Astrocyte (in vitro differentiated cells and primary cell): Measurements from ENCODE around the gene SLC16A10. TPM values are rescaled to one million over a fixed set of nuclear protein-coding genes. Genes with fewer than 3 reads are reported as not detected.

Source experiments
- DNase-seq: peaks from one replicate; pipeline ENCODE4 v3.0.0-alpha.2; 2010; ENCODE audit warnings: low read depth
- FAIRE-seq: peaks from 2 replicates; lab custom pipeline; 2011; peaks lifted over from hg19 to GRCh38; lab: Jason Lieb, UNC
- H2AFZ ChIP-seq: 2 replicates; pipeline ENCODE4 v1.6.0; 2012; ENCODE audit warnings: low read depth, low read length, inconsistent platforms
- H3K27ac ChIP-seq: 2 replicates; pipeline ENCODE4 v1.5.1; 2011; ENCODE audit warnings: low read depth, low read length, inconsistent platforms
- H3K27me3 ChIP-seq: 2 replicates; pipeline ENCODE4 v1.6.0; 2011; ENCODE audit warnings: low read length, inconsistent platforms; ENCODE audit not compliant: insufficient read depth
- H3K36me3 ChIP-seq: 2 replicates; pipeline ENCODE4 v1.5.1; 2011; ENCODE audit warnings: low read length, inconsistent platforms; ENCODE audit not compliant: insufficient read depth
- H3K4me1 ChIP-seq: 2 replicates; pipeline ENCODE4 v1.5.1; 2011; ENCODE audit warnings: low read length, inconsistent platforms; ENCODE audit not compliant: insufficient read depth
- H3K4me2 ChIP-seq: 2 replicates; pipeline ENCODE4 v1.6.0; 2012; ENCODE audit warnings: low read length, inconsistent platforms
- H3K4me3 ChIP-seq: 2 replicates; pipeline ENCODE4 v1.5.1; 2011; ENCODE audit warnings: low read depth, mild to moderate bottlenecking, low read length, inconsistent platforms; ENCODE audit not compliant: insufficient read depth
- H3K79me2 ChIP-seq: 2 replicates; pipeline ENCODE4 v1.6.0; 2012; ENCODE audit warnings: mild to moderate bottlenecking, low read length, inconsistent platforms; ENCODE audit not compliant: insufficient read depth
- H3K9ac ChIP-seq: 2 replicates; pipeline ENCODE4 v1.6.0; 2012; ENCODE audit warnings: mild to moderate bottlenecking, low read length, inconsistent platforms
- H3K9me3 ChIP-seq: 2 replicates; pipeline ENCODE4 v1.5.1; 2012; ENCODE audit warnings: low read depth, mild to moderate bottlenecking, low read length, inconsistent platforms; ENCODE audit not compliant: insufficient read depth
- H4K20me1 ChIP-seq: 2 replicates; pipeline ENCODE4 v1.6.0; 2012; ENCODE audit warnings: low read length, inconsistent platforms; ENCODE audit not compliant: insufficient read depth
- H3K27ac Mint-ChIP-seq: one replicate; pipeline ENCODE4 v1.8.0; 2021; ENCODE audit warnings: mild to moderate bottlenecking, mixed read lengths; ENCODE audit not compliant: unreplicated experiment
- H3K27me3 Mint-ChIP-seq: one replicate; pipeline ENCODE4 v1.8.0; 2021; ENCODE audit warnings: low read depth, mixed read lengths; ENCODE audit not compliant: unreplicated experiment
- H3K36me3 Mint-ChIP-seq: one replicate; pipeline ENCODE4 v1.8.0; 2021; ENCODE audit warnings: low read depth, mixed read lengths; ENCODE audit not compliant: unreplicated experiment
- H3K4me1 Mint-ChIP-seq: one replicate; pipeline ENCODE4 v1.8.0; 2021; ENCODE audit warnings: low read depth, mixed read lengths; ENCODE audit not compliant: unreplicated experiment
- H3K4me3 Mint-ChIP-seq: one replicate; pipeline ENCODE4 v1.8.0; 2021; ENCODE audit warnings: mild to moderate bottlenecking, moderate library complexity, mixed read lengths; ENCODE audit not compliant: unreplicated experiment
- H3K9me3 Mint-ChIP-seq: one replicate; pipeline ENCODE4 v1.8.0; 2021; ENCODE audit warnings: mild to moderate bottlenecking, mixed read lengths; ENCODE audit not compliant: unreplicated experiment
- CTCF ChIP-seq: IDR thresholded peaks from 2 replicates; pipeline ENCODE4 v1.5.1; 2011; ENCODE audit warnings: low read depth, mild to moderate bottlenecking, inconsistent platforms, low read length, moderate library complexity; ENCODE audit not compliant: insufficient read depth
- EZH2 ChIP-seq: IDR thresholded peaks from 2 replicates; pipeline ENCODE4 v1.6.1; 2012; ENCODE audit warnings: mild to moderate bottlenecking, low read length, inconsistent platforms; ENCODE audit not compliant: insufficient read depth
- total RNA-seq: library from RNA; stranded (reverse); gene quantifications from 2 replicates; pipeline ENCODE4 v1.2.1, GENCODE V29; 2021

The SLC16A10 gene
- total RNA-seq, 1 donor from 2014 or later: 0.18 TPM

DNA sequence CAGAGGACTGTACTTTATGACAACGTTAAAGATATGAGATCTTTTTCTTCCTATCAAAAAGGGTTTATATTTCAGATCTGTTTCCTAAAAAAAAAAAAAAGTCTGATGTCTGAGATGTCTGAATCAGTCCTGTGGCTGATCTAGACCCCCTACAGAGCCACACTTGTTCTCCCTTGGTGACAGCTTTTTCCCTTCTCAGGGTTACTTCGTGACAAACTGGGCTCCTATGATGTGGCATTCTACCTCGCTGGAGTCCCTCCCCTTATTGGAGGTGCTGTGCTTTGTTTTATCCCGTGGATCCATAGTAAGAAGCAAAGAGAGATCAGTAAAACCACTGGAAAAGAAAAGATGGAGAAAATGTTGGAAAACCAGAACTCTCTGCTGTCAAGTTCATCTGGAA lies 134.5 kb downstream of the SLC16A10 start:
- no peaks in the 10 kb centered on the region for H3K27me3 ChIP-seq
- Mint-ChIP-seq H3K27me3 (no peaks in the 10 kb centered on the region), H3K9me3 (no peaks in the 10 kb centered on the region), H3K27ac (no peak overlapping the region), H3K36me3 (no peaks in the 10 kb centered on the region), H3K4me1 (peaks cover 2% of the 10 kb centered on the region), H3K4me3 (no peak overlapping the region)
- TF ChIP-seq CTCF (no peak), EZH2 (no peak)
- no peaks in the 10 kb centered on the region for H3K79me2 ChIP-seq
- no peaks in the 10 kb centered on the region for H4K20me1 ChIP-seq
- no peaks in the 10 kb centered on the region for H3K36me3 ChIP-seq
- no peak overlapping the region for H2AFZ ChIP-seq
- DNase-seq (no peak), FAIRE-seq (no peak)
- H3K4me2 ChIP-seq: no peak overlapping the region
- no peaks in the 10 kb centered on the region for H3K9me3 ChIP-seq
- H3K27ac ChIP-seq: no peak overlapping the region
- no peaks in the 10 kb centered on the region for H3K4me1 ChIP-seq
- H3K4me3 ChIP-seq: no peak overlapping the region
- H3K9ac ChIP-seq: no peak overlapping the region

DNA sequence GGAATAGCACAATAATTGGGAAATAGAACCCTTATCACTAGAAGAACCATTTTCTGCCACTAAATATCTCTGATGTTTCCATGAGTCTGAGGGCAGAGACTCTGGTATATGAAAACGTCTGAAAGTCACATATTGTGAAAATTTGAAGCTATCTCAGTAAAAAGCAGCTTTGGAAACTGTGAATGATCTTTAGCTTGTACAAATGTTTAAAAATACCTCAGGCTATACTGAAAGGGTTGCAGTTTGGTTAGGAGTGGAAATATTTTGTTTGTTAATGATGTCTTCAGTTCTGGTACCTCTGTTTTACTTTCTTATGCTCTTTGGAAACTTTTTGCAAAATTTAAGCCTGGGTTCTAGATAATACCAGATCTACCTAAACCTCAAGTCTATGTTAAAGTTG lies 135.0 kb downstream of the SLC16A10 start:
- Mint-ChIP-seq H3K27ac (no peak overlapping the region), H3K4me3 (no peak overlapping the region), H3K36me3 (no peaks in the 10 kb centered on the region), H3K9me3 (no peaks in the 10 kb centered on the region), H3K4me1 (peaks cover 2% of the 10 kb centered on the region), H3K27me3 (no peaks in the 10 kb centered on the region)
- TF ChIP-seq EZH2 (no peak), CTCF (no peak)
- no peaks in the 10 kb centered on the region for H3K36me3 ChIP-seq
- no peak overlapping the region for H3K27ac ChIP-seq
- FAIRE-seq (peak; percentile 62), DNase-seq (no peak)
- H3K4me2 ChIP-seq: no peak overlapping the region
- H3K9ac ChIP-seq: no peak overlapping the region
- H3K27me3 ChIP-seq: no peaks in the 10 kb centered on the region
- no peak overlapping the region for H2AFZ ChIP-seq
- no peak overlapping the region for H3K4me3 ChIP-seq
- H3K4me1 ChIP-seq: no peaks in the 10 kb centered on the region
- H3K9me3 ChIP-seq: no peaks in the 10 kb centered on the region
- H4K20me1 ChIP-seq: no peaks in the 10 kb centered on the region
- H3K79me2 ChIP-seq: no peaks in the 10 kb centered on the region

- Mint-ChIP-seq H3K4me1 (peaks cover 9% of the 10 kb centered on the region), H3K9me3 (no peaks in the 10 kb centered on the region), H3K36me3 (no peaks in the 10 kb centered on the region), H3K4me3 (no peak overlapping the region), H3K27me3 (no peaks in the 10 kb centered on the region), H3K27ac (no peak overlapping the region)
- no peaks in the 10 kb centered on the region for H3K79me2 ChIP-seq
- H3K9me3 ChIP-seq: no peaks in the 10 kb centered on the region
- no peak overlapping the region for H3K9ac ChIP-seq
- FAIRE-seq (no peak), DNase-seq (peak; percentile 45)
- H3K27ac ChIP-seq: peak overlapping the region; percentile 47
- no peak for TF ChIP-seq EZH2
- TF ChIP-seq CTCF: no peak
- no peak overlapping the region for H2AFZ ChIP-seq
- H3K4me2 ChIP-seq: peak overlapping the region; percentile 50
- no peaks in the 10 kb centered on the region for H3K27me3 ChIP-seq
- peaks cover 12% of the 10 kb centered on the region for H3K4me1 ChIP-seq
- no peaks in the 10 kb centered on the region for H3K36me3 ChIP-seq
- H3K4me3 ChIP-seq: no peak overlapping the region
- H4K20me1 ChIP-seq: no peaks in the 10 kb centered on the region
These were observed 140.8 kb downstream of the SLC16A10 start for GRCh38 chr6:111228094-111228493.
